HG03439 (cell line): ENCODE data around the gene PROM2.

Experiments
- ATAC-seq: cut with Tn5 transposase; IDR thresholded peaks from one replicate; pipeline ENCODE4 v1.9.1; 2021; ENCODE audit warnings: mild to moderate bottlenecking, moderate library complexity; ENCODE audit not compliant: unreplicated experiment

PROM2 gene

DNA sequence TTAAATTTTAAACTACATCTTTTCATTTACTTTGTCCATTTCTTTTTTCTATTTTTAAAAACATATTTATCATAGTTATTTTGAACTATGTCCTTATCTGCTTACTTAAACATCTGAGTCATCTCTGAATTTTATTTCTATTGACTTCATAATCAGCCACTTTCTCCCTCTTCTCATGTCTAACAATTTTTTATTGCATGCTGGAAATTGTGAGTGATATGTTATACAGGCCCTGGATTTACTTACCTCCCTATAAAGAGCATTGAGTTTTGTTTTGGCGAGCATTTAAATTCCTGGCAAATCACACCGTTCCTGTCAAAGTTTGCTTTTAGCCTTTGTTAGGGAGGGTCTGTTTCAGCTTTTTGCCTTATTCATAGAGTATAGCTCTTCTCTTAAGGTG, 62.2 kb downstream of the PROM2 start:
- ATAC-seq: no peak

GRCh38 chr2:95337829-95338228, 63.6 kb downstream of the PROM2 start:
- no peak for ATAC-seq
